Left renal pelvis (tissue), 4 donors: Measurements from ENCODE around the gene P2RX6. TPM values are rescaled to one million over a fixed set of nuclear protein-coding genes. Genes with fewer than 3 reads are reported as not detected.

ENCODE experiments used
- DNase-seq, 4 donors: peaks; one replicate each; pipeline ENCODE4 v3.0.0-alpha.2; 2013; ENCODE audit warnings: low read depth in 4 of 4, low spot score in 3 of 4
- polyA plus RNA-seq, 4 donors: library from polyadenylated mRNA; unstranded; fragments of 120-200 nt; gene quantifications; one replicate each; pipeline ENCODE4 v1.2.1, GENCODE V29; 2013; ENCODE audit not compliant: insufficient read length in 4 of 4

The P2RX6 gene
- polyA plus RNA-seq, 4 donors = 1.0 to 1.4 (median 1.2) TPM

DNA sequence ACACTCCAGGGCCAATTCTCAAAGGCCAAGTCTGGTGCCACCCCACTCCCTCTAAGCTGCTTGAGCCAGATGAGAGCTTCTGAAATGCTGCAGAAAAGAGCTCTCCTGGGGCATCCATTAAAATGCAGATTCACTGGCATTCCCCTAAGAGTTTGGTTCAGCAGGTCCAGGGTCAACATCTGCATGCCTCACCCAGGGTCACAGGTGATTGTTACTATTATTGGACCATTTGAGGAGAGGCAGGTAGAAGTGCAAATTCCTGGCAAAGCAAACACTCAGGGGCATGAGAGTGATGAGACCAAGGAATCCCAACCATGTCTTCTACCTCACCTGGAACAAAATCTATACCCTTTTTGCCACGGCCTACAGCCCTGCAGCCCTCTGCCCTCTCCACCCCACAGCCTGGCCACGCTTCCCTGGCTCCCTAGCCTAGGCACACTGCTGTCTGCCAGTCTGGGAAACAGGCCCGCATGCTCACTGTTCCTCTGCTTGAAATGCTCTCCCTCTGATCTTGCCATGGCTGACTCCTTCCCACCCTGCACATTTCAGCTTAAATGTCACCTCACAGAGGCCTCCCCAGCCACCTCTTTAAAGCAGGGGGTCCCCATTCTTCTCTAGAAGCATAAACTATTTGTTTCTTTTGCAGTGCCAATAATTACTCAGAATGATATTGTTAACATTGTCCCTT lies 4.4 kb upstream of the P2RX6 start:
- no peak for DNase-seq

- DNase-seq = no peak
Measured at GRCh38 chr22:21012446-21013407, 2.2 kb upstream of the P2RX6 start.

DNA sequence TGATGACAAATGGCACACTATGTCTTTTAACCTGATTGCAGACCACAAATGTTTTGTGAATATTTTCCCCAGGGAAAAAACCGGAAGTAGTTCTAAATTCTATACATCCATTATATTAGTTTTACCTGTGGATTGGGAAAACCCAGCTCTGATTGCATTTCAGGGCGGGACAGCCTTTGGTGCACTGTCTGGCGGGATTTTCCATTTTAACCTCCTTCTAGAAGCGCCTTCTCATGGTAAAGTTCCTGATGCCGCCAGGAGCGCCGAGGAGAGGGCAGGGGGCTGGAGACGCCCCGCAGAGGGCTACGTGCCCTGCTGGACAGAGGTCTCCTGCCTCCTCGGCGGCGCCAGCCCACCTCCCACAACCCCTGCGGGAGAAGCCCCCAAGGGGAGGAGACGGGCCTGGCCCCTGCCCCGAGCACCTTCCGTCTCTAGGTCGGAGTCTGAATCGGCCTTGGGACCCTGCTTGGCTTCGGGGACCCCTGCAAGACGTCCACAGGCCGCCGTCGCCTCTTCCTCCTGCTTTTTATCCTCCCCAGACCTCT lies 1.2 kb upstream of the P2RX6 start:
- DNase-seq = no peak

DNA sequence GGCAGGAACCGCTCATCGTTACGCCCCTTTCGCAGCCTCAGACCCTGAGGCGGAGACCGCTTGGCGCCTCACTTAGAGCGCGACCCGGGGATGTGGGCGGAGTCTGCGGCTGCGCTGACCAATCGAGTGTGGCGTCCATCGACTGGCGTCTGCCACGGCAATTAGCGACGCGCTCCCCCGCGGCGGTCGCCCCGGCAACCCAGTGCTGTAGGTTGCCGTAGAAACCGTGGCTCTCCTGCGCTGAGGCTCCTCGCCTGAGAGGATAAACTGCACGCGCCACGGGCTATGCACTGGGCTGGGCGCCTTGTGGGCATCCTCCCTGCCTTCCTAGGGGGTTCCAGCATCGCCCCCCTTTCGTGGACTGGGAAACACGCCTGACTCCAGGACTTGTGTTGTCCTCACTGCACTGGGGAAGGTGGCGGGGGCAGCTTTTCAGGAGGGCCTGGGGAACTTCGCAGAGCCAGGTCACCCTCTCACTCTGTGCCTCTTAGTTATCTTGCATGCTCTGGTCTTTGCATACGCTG lies 701 bp upstream of the P2RX6 start:
- DNase-seq = peak; percentile 84 to 88 (median 86)

DNA sequence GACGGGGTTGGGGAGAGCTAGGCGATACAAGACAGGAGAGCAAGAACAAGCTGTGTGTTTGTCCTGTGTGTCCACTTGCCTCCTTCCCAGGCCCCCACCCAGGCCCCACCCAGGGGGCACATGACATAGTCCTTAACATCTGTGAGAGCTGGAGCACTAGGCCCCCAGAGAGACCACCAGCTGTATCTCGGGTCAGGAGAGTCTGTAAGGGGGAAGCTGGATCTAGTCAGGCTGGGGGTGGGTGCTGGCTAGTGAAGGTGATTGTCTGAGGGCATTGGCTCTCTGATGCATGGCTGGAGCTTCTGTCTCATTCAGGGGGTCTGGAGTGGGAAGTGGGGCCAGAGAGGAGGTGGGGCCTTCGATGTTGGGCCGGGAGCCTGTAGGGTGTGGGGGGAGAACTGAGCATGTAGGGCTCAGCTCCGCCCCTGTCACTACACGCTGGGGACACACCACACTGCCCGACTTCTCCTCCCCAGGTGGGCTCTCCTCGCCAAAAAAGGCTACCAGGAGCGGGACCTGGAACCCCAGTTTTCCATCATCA lies 571 bp downstream of the P2RX6 start:
- no peak for DNase-seq

GRCh38 chr22:21016644-21017420 lies 1.9 kb downstream of the P2RX6 start:
- DNase-seq = no peak

- no peak for DNase-seq
Measured at GRCh38 chr22:21018314-21018713, 3.3 kb downstream of the P2RX6 start.

DNA sequence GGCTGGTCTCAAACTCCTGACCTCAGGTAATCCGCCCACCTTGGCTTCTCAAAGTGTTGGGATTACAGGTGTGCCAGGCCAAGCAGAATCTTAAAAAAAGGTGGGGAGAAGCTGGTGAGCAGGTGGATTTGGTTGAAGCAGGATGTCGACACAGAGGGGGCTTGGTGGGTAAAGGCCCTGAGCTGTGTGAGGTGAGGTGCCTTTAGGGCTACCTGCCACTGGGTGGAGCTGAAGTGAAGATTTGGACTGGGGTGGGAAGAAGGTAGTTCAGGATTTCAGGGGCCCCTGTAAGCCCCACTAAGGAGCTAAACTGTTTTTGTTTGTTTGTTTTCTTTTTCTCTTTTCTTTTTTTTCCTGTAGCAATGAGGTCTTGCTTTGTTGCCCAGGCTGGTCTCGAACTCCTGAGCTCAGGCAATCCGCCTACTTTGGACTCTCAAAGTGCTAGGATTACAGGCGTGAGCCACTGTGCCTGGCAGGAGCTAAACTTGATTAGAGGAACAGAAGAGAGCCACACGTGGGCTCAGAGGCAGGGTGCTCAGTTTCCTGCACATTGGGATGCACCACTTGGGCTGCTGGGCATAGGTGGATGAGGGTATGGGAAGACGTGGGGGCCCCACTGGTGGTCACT lies 6.0 kb downstream of the P2RX6 start:
- DNase-seq = no peak

GRCh38 chr22:21022507-21022906 lies 7.5 kb downstream of the P2RX6 start:
- DNase-seq = no peak

- no peak for DNase-seq
Measured at GRCh38 chr22:21022955-21023614, 8.1 kb downstream of the P2RX6 start.

GRCh38 chr22:21025266-21025665 lies 10.3 kb downstream of the P2RX6 start:
- no peak for DNase-seq

GRCh38 chr22:21025763-21026755 lies 11.1 kb downstream of the P2RX6 start:
- no peak for DNase-seq

DNA sequence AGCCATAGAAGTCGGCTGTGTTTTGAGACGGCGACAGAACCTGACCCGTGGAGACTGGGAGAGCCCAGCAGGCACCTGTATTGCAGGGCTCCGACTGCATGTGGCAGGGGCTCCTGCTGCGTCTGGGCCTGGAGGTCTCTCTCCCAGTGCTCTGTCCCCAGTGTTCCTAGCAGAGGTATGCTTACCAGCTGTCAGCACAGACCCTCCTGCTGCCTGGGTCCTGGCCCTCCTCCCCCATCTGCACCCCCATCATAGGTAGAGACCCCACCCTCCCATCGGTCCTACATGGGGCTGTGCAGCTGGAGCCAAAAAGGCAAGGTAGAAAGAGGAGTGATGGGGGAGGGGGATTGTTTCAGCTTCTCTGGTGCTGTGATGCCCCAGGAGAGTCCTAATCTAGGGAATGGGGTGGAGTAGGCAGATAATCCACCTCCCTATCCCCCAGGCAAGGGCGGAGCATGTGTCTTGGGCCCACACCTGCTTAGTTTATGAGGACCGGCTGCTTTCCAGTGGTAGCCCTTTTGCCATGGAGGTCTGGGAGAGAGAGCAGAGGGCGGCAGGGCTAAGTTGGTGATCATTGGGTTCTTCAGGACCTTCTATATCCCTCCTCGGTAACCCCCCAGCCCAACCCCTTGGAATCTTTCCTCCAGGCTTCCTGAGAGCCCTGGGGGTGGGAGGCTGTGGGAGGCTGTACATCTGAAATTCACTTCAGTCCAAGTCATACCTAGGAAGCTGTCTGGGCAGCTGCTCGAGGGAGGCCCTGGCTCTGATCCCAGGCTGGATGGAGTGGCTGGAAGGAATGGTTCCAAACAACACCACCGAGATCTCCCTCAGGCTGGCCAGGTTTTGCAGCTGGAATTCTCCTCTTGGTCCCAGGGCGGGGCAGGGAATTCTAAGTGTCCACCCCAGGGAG lies 12.1 kb downstream of the P2RX6 start:
- no peak for DNase-seq

- DNase-seq = no peak
Measured at GRCh38 chr22:21028277-21029251, 13.6 kb downstream of the P2RX6 start.

DNA sequence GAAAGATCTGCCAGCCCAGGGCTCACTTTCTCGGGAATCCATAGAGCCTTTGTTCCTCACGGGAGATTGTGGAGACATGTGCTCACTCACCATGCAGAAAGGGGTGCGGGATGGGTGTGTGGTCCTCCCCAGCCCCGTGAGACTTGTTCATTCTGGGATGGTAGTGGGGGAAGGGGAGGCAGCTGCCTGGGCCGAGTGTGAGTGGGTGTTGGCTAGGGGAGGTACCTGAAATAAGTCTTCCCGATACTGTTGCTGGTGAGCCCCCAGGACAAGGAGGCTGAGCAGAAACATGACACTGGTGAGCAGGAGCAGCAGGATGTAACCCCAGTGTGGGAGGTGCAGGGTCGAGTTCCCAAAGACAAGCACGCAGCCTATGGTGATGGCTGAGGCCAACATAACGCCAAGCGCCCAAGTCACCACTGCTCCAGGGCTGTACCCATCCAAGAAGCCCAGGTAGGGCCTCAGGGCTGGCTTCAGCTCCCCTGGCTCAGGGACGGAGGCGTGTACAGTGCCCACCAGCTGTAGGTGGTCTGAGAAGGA lies 14.6 kb downstream of the P2RX6 start:
- no peak for DNase-seq

GRCh38 chr22:21030032-21030431 lies 15.1 kb downstream of the P2RX6 start:
- DNase-seq = no peak
